ENCODE measurements around the gene DUS1L.

GRCh38 chr17:82092995-82093751 lies 27.6 kb upstream of the DUS1L start:
- TF ChIP-seq CTCF (IDR thresholded peaks at IDR 0.05; ENCODE audit: low read depth, low read length, poor library complexity, severe bottlenecking): no peak
- no peak for TF ChIP-seq EZH2phosphoT487 (IDR thresholded peaks at IDR 0.05; ENCODE audit: borderline replicate concordance, low read length)

Measured in DOHH2 (cell line).